Limb (tissue), 2 donors: Measurements from ENCODE around the gene NAALADL2.
A peak's percentile ranks its signal among the peaks of the same experiment; 100 is the strongest.
"Not testable (repeated sequence)": the region's sequence is repeated elsewhere in the genome, so short reads cannot be mapped to it uniquely, and the experiment has no call there.

Experiments
- DNase-seq, 2 donors: peaks; one replicate each; pipeline ENCODE4 v3.0.0-alpha.2; 2016; ENCODE audit errors: extremely low spot score in 2 of 2

Gene NAALADL2

DNA sequence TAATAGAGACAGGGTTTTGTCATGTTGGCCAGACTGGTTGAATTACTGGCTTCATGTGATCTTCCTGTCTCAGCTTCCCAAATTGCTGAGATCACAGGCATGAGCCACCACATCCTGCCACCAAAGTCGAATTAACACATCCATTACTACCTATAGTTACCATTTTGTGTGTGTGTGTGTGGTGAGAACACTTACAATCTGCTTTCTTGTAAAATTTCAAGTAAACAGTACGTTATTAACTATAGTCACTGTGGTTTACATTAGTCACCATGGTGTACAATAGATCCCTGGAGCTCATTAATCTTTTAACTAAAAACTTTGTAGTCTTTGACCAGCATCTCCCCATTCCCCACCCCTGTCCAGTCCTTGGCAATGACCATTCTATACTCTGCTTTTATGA, 270.0 kb downstream of the NAALADL2 start:
- DNase-seq = no peak

DNA sequence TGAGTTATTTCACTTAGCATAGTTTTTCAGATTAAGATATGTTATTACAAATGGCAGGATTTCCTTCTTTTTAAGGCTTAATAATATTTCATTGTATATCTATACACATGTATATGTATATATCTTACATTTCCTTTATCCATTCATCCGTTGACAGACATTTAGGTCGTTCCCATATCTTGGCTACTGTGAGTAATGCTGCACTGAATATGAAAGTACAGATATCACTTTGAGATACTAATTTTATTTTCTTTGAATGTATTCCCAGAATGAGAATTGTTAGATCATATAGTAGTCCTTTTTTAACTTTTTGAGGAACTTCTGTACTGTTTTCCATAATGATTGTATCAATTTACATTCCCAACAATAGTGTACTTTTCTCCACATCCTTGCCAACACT, 270.4 kb downstream of the NAALADL2 start:
- DNase-seq = no peak

DNA sequence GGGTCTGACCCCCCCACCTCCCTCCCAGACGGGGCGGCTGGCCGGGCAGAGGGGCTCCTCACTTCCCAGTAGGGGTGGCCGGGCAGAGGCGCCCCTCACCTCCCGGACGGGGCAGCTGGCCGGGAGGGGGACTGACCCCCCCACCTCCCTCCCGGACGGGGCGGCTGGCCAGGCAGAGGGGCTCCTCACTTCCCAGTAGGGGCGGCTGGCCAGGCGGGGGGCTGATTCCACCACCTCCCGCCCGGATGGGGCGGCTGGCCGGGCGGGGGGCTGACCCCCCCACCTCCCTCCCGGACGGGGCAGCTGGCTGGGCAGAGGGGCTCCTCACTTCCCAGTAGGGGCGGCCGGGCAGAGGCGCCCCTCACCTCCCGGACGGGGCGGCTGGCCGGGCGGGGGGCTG, 272.7 kb downstream of the NAALADL2 start:
- not testable (repeated sequence) for DNase-seq

DNA sequence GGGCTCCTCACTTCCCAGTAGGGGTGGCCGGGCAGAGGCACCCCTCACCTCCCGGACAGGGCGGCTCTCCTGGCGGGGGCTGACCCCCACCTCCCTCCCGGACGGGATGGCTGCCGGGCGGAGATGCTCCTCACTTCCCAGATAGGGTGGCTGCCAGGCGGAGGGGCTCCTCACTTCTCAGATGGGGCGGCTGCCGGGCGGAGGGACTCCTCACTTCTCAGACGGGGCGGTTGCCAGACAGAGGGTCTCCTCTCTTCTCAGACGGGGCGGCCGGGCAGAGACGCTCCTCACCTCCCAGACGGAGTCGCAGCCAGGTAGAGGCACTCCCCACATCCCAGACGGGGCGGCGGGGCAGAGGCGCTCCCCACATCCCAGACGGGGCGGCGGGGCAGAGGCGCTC, 273.6 kb downstream of the NAALADL2 start:
- DNase-seq = not testable (repeated sequence)

GRCh38 chr3:175144368-175144767, 285.2 kb downstream of the NAALADL2 start:
- DNase-seq = no peak

DNA sequence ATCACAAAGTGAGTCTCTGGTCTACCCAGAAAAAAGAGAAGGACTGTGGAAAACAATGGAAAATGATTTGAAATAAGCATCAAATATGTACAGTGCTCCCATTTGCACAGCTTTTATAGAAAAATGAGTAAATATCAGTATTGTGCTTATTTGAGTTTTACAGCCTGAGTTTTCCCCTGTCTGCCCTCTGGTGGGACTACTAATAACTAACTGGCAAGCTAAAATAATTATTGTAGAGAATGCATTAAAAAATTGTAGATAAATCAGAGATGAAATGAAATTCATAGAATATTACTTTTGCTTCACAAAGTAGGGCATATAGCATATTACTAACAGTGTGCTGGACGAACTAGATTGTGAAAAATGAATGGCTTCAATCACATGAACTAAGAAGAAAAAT, 287.1 kb downstream of the NAALADL2 start:
- DNase-seq = peak in 1 of 2 donors; percentile 13

DNA sequence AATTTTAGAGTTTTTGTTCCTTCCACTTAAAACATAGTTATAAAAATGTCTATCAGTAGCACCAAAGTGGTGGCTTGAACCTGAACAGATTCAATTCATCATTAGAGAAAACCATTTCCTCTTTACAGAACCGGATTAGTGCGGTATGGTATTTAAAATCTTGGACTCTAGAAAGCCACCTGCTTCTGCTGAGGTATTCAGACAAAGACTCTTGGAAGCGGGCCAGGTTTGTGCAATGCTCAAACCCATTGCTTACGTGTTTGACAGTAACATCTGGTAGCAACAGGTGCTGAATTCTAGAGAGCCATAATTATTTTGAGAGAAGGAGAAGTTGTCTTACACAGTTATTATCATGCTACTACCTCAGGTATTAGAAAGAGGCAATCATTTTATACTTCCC, 290.5 kb downstream of the NAALADL2 start:
- DNase-seq = peak; percentile 41 to 66

- DNase-seq = no peak
Measured at GRCh38 chr3:175150812-175151401, 291.8 kb downstream of the NAALADL2 start.

- no peak for DNase-seq
Measured at GRCh38 chr3:175153595-175153994, 294.5 kb downstream of the NAALADL2 start.

DNA sequence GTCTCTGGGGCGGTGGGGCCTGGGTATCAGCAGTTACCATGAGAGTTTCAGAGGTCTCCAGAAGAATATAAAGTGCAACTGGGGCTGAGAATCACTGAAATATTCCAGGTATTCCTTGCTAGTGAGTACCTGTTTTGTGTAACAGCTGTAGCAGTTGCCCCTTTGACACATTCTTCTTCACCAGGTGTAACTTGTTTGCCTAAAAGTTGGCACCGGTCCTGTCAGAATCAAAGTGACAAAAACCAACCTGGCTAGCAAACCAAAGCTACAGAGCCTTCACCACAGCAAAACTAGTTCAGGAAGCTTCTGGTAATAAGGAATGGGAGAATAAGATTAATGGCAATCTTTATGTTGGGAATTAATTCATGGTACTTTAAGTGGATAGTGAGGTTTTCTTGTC, 296.0 kb downstream of the NAALADL2 start:
- no peak for DNase-seq

DNA sequence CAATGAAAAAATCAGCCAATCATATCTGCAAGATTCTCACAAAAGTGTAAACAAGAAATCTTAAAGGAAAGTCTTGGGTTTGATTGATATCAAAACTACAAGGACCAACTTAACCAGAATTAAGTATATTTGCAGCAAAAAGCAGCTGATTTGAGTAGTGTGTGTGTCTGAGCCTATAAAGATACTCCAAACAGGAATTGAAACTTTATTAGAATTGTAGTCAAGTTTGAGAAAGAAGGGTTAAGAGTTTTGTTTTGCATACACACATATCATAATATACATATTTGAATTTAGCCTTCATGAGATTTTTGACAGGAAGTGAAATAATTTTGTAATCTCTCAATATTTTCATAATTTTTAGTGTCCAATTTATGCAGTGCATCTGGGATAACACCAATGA, 300.1 kb downstream of the NAALADL2 start:
- no peak for DNase-seq

DNA sequence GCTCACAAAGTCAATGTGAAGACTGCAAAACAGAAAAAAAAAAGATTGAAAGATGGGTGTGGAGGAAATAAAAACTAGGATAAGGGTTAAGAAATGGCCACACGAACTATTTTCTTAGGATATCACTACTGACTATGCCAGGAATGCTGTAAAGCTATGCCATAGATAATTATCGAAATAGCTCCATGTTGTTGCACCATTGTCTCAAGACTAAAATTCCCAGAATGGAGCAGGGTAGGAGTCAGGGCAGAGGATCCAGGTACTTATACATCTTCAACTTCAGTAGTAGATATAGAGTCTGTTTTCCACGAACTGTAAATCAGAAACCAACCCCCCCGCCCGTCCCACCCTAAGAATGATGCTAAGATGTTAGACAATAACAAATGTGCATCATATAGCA, 302.2 kb downstream of the NAALADL2 start:
- DNase-seq = no peak

GRCh38 chr3:175163686-175164085, 304.6 kb downstream of the NAALADL2 start:
- DNase-seq = peak in 1 of 2 donors; percentile 11

DNA sequence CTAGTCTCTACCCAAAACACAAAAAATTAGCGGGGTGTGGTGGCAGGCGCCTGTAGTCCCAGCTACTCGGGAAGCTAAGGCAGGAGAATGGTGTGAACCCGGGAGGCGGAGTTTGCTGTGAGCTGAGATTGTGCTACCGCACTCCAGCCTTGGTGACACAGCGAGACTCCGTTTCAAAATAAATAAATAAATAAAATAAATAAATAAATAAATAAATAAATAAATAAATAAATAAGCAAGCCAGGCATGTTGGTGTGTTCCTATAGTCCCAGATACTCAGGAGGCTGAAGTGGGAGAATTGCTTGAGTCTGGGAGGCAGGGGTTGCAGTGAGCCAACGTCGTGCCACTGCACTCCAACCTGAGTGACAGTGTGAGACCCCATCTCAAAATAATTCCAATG, 314.0 kb downstream of the NAALADL2 start:
- DNase-seq = not testable (repeated sequence)

GRCh38 chr3:175176556-175176955, 317.4 kb downstream of the NAALADL2 start:
- DNase-seq = no peak

GRCh38 chr3:175179055-175179454, 319.9 kb downstream of the NAALADL2 start:
- no peak for DNase-seq

DNA sequence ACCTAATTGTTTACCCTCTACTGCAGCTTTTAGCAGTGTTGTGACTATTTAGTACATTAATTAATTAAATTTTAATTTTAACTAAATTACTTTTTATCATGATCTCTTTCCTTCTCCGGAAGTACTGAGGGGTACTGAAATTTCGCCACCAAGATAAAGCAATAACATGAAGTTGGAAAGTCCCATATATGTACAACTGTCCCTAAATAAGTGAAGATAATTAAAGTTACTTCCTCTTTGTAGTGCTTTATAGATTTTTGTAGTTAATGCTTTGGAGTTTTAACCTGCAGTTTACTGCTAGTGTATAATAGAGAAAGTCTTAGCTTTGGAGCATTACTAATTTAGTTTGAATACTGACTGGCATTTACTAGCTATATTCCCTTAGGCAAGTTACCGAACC, 325.3 kb downstream of the NAALADL2 start:
- no peak for DNase-seq

GRCh38 chr3:175185903-175186302, 326.8 kb downstream of the NAALADL2 start:
- no peak for DNase-seq

GRCh38 chr3:175186511-175186910, 327.4 kb downstream of the NAALADL2 start:
- DNase-seq = no peak

- DNase-seq = no peak
Measured at GRCh38 chr3:175187586-175187985, 328.5 kb downstream of the NAALADL2 start.

DNA sequence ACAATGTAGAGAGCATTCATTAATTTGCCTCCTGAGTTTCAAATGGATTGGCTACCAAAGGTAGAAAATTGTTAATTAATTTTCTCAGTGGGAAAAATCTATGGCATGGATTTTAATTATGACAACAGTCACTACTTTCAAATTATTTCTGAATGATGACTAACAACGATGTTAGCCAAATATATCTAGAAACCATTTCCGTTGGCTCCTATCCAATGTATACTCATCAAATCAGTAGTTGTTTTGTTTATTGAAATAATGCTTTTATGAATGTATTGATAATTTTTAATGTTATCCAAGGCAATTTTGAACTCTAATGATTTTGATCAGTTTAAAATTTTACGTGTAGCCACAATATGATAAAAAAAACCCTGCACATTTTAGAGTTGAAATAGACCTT, 333.4 kb downstream of the NAALADL2 start:
- no peak for DNase-seq

GRCh38 chr3:175193815-175194518, 334.8 kb downstream of the NAALADL2 start:
- no peak for DNase-seq
